GM23248 (cell line): ENCODE results near the gene CYP27C1. TPM values are rescaled to one million over a fixed set of nuclear protein-coding genes. Genes with fewer than 3 reads are reported as not detected.
"Not testable (repeated sequence)": the region's sequence is repeated elsewhere in the genome, so short reads cannot be mapped to it uniquely, and the experiment has no call there.

Experiments
- DNase-seq: peaks from one replicate; pipeline ENCODE4 v3.0.0-alpha.2; 2015
- H2AFZ ChIP-seq: fragments of 200-600 bp; sonication (generic); 2 replicates; pipeline ENCODE4 v1.6.1; 2016; ENCODE audit warnings: antibody characterized with exemption
- H3F3A ChIP-seq: fragments of 200-600 bp; sonication (generic); 2 replicates; pipeline ENCODE4 v1.6.1; 2016; ENCODE audit warnings: mild to moderate bottlenecking, antibody characterized with exemption, mixed run types; ENCODE audit not compliant: insufficient read depth
- H3K27ac ChIP-seq: fragments of 200-600 bp; sonication (generic); 2 replicates; pipeline ENCODE4 v1.5.1; 2016; ENCODE audit warnings: mild to moderate bottlenecking
- H3K27me3 ChIP-seq: fragments of 200-600 bp; sonication (generic); replicated peaks from 2 replicates; pipeline ENCODE4 v1.6.1; 2016; ENCODE audit warnings: mild to moderate bottlenecking; ENCODE audit not compliant: insufficient read depth
- H3K36me3 ChIP-seq: fragments of 200-600 bp; sonication (generic); 2 replicates; pipeline ENCODE4 v1.6.1; 2016; ENCODE audit warnings: low read depth, mild to moderate bottlenecking
- H3K4me1 ChIP-seq: fragments of 200-600 bp; sonication (generic); 2 replicates; pipeline ENCODE4 v1.6.1; 2016; ENCODE audit warnings: mild to moderate bottlenecking; ENCODE audit not compliant: insufficient read depth
- H3K4me2 ChIP-seq: fragments of 200-600 bp; sonication (generic); one replicate; pipeline ENCODE4 v1.6.1; 2016; ENCODE audit warnings: mild to moderate bottlenecking; ENCODE audit not compliant: unreplicated experiment
- H3K4me3 ChIP-seq: fragments of 200-600 bp; sonication (generic); 2 replicates; pipeline ENCODE4 v1.5.1; 2016; ENCODE audit warnings: mild to moderate bottlenecking
- H3K79me2 ChIP-seq: fragments of 200-600 bp; sonication (generic); 2 replicates; pipeline ENCODE4 v1.6.1; 2016; ENCODE audit warnings: mild to moderate bottlenecking; ENCODE audit not compliant: insufficient read depth
- H3K9ac ChIP-seq: fragments of 200-600 bp; sonication (generic); 2 replicates; pipeline ENCODE4 v1.6.1; 2016; ENCODE audit warnings: mild to moderate bottlenecking
- H3K9me2 ChIP-seq: fragments of 200-600 bp; sonication (generic); 2 replicates; pipeline ENCODE4 v1.6.1; 2016; ENCODE audit warnings: mixed run types, mild to moderate bottlenecking, moderate library complexity; ENCODE audit not compliant: insufficient read depth
- H3K9me3 ChIP-seq: fragments of 200-600 bp; sonication (generic); one replicate; pipeline ENCODE4 v1.6.1; 2017; ENCODE audit warnings: low read depth
- H4K20me1 ChIP-seq: fragments of 200-600 bp; sonication (generic); 2 replicates; pipeline ENCODE4 v1.6.0; 2016; ENCODE audit not compliant: insufficient read depth
- EZH2 ChIP-seq: fragments of 200-600 bp; sonication (generic); IDR thresholded peaks from 2 replicates; pipeline ENCODE4 v1.6.1; 2018; ENCODE audit warnings: antibody characterized with exemption, mild to moderate bottlenecking; ENCODE audit not compliant: insufficient read depth, poor library complexity, severe bottlenecking
- EZH2phosphoT487 ChIP-seq: fragments of 200-600 bp; sonication (generic); IDR thresholded peaks from 2 replicates; pipeline ENCODE4 v1.6.1; 2018; ENCODE audit warnings: antibody characterized with exemption, moderate library complexity, mild to moderate bottlenecking, low read depth; ENCODE audit not compliant: insufficient read depth
- WGBS, 2 experiments: methylation state at CpG; one replicate each; pipeline ENCODE4 v1.1.6; 2015 to 2017; ENCODE audit warnings: low lambda C conversion rate in 2 of 2, low coverage in 1 of 2; ENCODE audit errors: missing lambda C conversion rate in 2 of 2; 5-methylcytosine and 5-hydroxymethylcytosine counted together
- in situ Hi-C: fragments of 300-500 bp; cut with MboI; formaldehyde crosslinking; loops from 2 replicates; pipeline ENCODE4 v1.15.0; 2020
- polyA plus RNA-seq: library from polyadenylated mRNA; unstranded; fragments of >200 nt; fragmentation: Nextera tagmentation; extraction: Ambion mirVana; gene quantifications from 2 replicates; pipeline ENCODE4 v1.2.1, GENCODE V29; 2016
- total RNA-seq: library from RNA; depleted of rRNA; stranded (reverse); fragments of >200 nt; shearing (Covaris generic); gene quantifications from 2 replicates; pipeline ENCODE4 v1.2.3, GENCODE V29; 2014

Gene CYP27C1
- total and polyA plus RNA-seq, 2 experiments from 2014 or later: 0.65 to 0.73 TPM

GRCh38 chr2:127163921-127164320 is 56.2 kb downstream of the CYP27C1 start:
- Histone ChIP-seq H3K9ac (no peak overlapping the region), H3K9me2 (no peaks in the 10 kb centered on the region), H3K9me3 (no peaks in the 10 kb centered on the region), H3K79me2 (no peaks in the 10 kb centered on the region), H3K4me3 (no peak overlapping the region), H3K4me2 (no peak overlapping the region), H4K20me1 (no peaks in the 10 kb centered on the region), H3K4me1 (no peaks in the 10 kb centered on the region), H3F3A (0 out of 2 replicates have a peak, but pooled peaks cover 5% of the 10 kb centered on the region), H3K27ac (no peak overlapping the region), H3K36me3 (no peaks in the 10 kb centered on the region), H2AFZ (no peak overlapping the region), H3K27me3 (no peaks in the 10 kb centered on the region)
- 68 to 74% methylated on average over 3 of the region's 3 CpGs for WGBS, 2 experiments
- in situ Hi-C loops: no loop called here
- TF ChIP-seq EZH2phosphoT487 (no peak), EZH2 (no peak)
- no peak for DNase-seq

DNA sequence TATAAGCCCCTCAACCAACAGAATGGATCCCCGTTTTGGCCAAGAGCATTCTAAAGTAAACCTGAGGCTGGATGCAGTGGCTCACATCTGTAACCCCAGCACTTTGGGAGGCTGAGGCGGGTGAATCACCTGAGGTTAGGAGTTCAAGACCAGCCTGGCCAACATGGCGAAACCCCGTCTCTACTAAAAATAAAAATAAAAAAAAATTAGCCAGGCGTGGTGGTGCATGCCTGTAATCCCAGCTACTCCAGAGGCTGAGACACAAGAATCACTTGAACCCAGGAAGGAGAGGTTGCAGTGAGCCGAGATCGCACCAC is 57.1 kb downstream of the CYP27C1 start:
- H3F3A ChIP-seq, H3K9me3 ChIP-seq, H3K9me2 ChIP-seq, in situ Hi-C loops, H3K4me2 ChIP-seq, H3K27ac ChIP-seq, H3K4me3 ChIP-seq, H3K27me3 ChIP-seq, H2AFZ ChIP-seq, H3K36me3 ChIP-seq, DNase-seq, H3K4me1 ChIP-seq, H3K9ac ChIP-seq, H4K20me1 ChIP-seq, H3K79me2 ChIP-seq: not testable (repeated sequence)
- WGBS, 2 experiments: 84 to 88% methylated on average over 7 of the region's 7 CpGs

GRCh38 chr2:127162261-127163089 is 57.6 kb downstream of the CYP27C1 start:
- H3F3A ChIP-seq: 0 out of 2 replicates have a peak, but pooled peaks cover 5% of the 10 kb centered on the region
- H3K36me3 ChIP-seq: no peaks in the 10 kb centered on the region
- DNase-seq: no peak
- in situ Hi-C loops: no loop called here
- no peak overlapping the region for H3K27ac ChIP-seq
- no peaks in the 10 kb centered on the region for H3K4me1 ChIP-seq
- H3K9me3 ChIP-seq: no peaks in the 10 kb centered on the region
- 92 to 96% methylated on average over 7 of the region's 7 CpGs for WGBS, 2 experiments
- no peaks in the 10 kb centered on the region for H3K27me3 ChIP-seq
- TF ChIP-seq EZH2phosphoT487 (no peak), EZH2 (no peak)
- no peaks in the 10 kb centered on the region for H4K20me1 ChIP-seq
- no peak overlapping the region for H3K4me3 ChIP-seq
- no peaks in the 10 kb centered on the region for H3K79me2 ChIP-seq
- no peaks in the 10 kb centered on the region for H3K9me2 ChIP-seq
- no peak overlapping the region for H2AFZ ChIP-seq
- no peak overlapping the region for H3K9ac ChIP-seq
- no peak overlapping the region for H3K4me2 ChIP-seq

DNA sequence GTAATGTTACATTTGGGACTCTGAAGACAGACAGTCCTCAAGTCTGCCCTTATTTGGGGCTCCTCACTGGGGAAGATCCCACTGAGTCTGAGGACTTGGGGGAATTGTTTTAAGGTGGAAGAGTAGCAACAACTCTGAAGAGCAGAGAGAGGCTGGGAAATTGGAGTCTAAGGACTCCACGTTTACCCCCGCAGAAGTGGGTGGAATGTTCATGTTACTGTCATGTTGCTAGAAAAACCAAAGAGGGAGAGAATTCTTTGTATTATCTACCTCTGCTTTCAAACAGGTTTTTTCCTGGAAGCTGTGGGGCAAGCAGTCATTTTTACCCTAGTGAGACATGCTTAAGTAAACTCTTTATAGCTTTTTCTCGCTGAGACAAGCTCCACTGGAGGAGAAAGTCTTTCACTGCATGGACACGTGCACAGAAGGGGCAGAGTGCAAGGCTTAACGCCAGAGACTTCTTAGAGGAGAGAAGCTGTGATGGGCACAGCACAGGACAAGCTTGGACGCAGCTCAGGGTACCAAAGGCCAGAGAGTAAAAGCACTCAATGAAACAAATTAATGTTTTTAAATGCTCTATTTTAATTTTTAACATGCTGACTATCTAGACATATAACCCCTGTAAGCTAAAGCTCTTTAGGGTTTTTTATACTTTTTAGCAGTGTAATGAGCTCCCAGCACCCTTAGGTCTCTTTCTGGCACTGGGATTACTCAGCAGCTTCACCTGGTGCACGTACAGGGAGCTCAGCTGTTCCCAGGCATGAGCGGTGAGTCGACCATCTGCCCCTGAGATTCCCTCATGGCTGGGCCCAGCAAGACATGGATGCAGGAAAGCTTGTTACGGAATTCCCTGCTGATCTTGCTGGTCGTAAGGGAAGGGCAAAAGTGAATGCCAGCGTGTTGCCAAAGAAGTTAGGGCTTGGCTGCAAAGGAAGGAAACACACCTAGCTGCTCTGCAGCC is 58.6 kb downstream of the CYP27C1 start:
- Histone ChIP-seq H3K9me2 (no peaks in the 10 kb centered on the region), H4K20me1 (no peaks in the 10 kb centered on the region), H3K27me3 (no peaks in the 10 kb centered on the region), H3K4me2 (no peak overlapping the region), H3K4me3 (no peak overlapping the region), H3K79me2 (no peaks in the 10 kb centered on the region), H3F3A (0 out of 2 replicates have a peak, but pooled peaks cover 5% of the 10 kb centered on the region), H3K27ac (no peak overlapping the region), H3K9me3 (no peaks in the 10 kb centered on the region), H3K36me3 (no peaks in the 10 kb centered on the region), H3K4me1 (0 out of 2 replicates have a peak, but pooled peaks cover under 1% of the 10 kb centered on the region), H3K9ac (no peak overlapping the region), H2AFZ (no peak overlapping the region)
- TF ChIP-seq EZH2phosphoT487: no peak
- no peak for TF ChIP-seq EZH2
- WGBS, 2 experiments: 61 to 68% methylated on average over 11 to 12 of the region's 12 CpGs
- DNase-seq: no peak
- in situ Hi-C loops: no loop called here
